SK-N-MC (cell line): ENCODE measurements around the gene PRKCZ.

Source experiments
- EZH2 ChIP-seq: fragments of 200-600 bp; sonication (generic); IDR thresholded peaks from one replicate; pipeline ENCODE4 v1.6.1; 2017; ENCODE audit warnings: antibody characterized with exemption
- POLR2AphosphoS5 ChIP-seq: IDR thresholded peaks from 2 replicates; pipeline ENCODE4 v1.6.1; 2012; ENCODE audit warnings: mild to moderate bottlenecking, low read depth, low read length, borderline replicate concordance

GRCh38 chr1:2082064-2082463, 31.9 kb downstream of the PRKCZ start:
- TF ChIP-seq POLR2AphosphoS5, result no peak
- no peak for TF ChIP-seq EZH2
